Endothelial cell of umbilical vein (primary cell): Measurements from ENCODE around the gene TNPO3. TPM values are rescaled to one million over a fixed set of nuclear protein-coding genes. Genes with fewer than 3 reads are reported as not detected.

Source experiments
- BruUV-seq: library from RNA; stranded (reverse); fragments of 400-500 nt; replicated peaks from 2 replicates; lab custom pipeline; 2021; lab: Mats Ljungman, UMichigan
- CTCF ChIA-PET: fragments of 300-600, 350-600 bp; sonication (Branson Sonifier 250); formaldehyde crosslinking; loops from one replicate; lab custom pipeline; 2021; ENCODE audit warnings: antibody characterized with exemption, inconsistent platforms; lab: Charles Lee
- POLR2A ChIA-PET: fragments of 300-600, 350-600 bp; sonication (Branson Sonifier 250); formaldehyde crosslinking; loops from one replicate; lab custom pipeline; 2021; ENCODE audit warnings: antibody characterized with exemption, inconsistent platforms; lab: Charles Lee
- DNase-seq: peaks from one replicate; pipeline ENCODE4 v3.0.0-alpha.2; 2011; ENCODE audit warnings: low read depth, low spot score
- FAIRE-seq: peaks from 2 replicates; lab custom pipeline; 2011; peaks lifted over from hg19 to GRCh38; lab: Jason Lieb, UNC
- H2AFZ ChIP-seq: 2 replicates; pipeline ENCODE4 v1.6.0; 2012; ENCODE audit warnings: low read depth, low read length, control low read depth, inconsistent platforms
- H3K27ac ChIP-seq: 2 replicates; pipeline ENCODE4 v1.5.1; 2011; ENCODE audit warnings: low read depth, mild to moderate bottlenecking, control low read depth, low read length, moderate library complexity; ENCODE audit not compliant: insufficient read depth
- H3K27me3 ChIP-seq, 2 experiments: 2 replicates each; pipeline versions ENCODE4 v1.6.0 to v1.6.1; 2011; ENCODE audit warnings: low read length in 2 of 2, mixed read lengths in 1 of 2; ENCODE audit not compliant: control insufficient read depth in 2 of 2, insufficient read depth in 2 of 2
- H3K36me3 ChIP-seq, 2 experiments: 2 replicates in 1 of 2; 3 replicates in 1 of 2; pipeline ENCODE4 v1.5.1; 2011; ENCODE audit warnings: low read length in 2 of 2, mild to moderate bottlenecking in 1 of 2, moderate library complexity in 1 of 2; ENCODE audit not compliant: control insufficient read depth in 2 of 2, insufficient read depth in 2 of 2; ENCODE audit errors: extremely low read depth in 1 of 2
- H3K4me1 ChIP-seq: 3 replicates; pipeline ENCODE4 v1.5.1; 2011; ENCODE audit warnings: mild to moderate bottlenecking, low read length; ENCODE audit not compliant: control insufficient read depth, insufficient read depth; ENCODE audit errors: extremely low read depth
- H3K4me2 ChIP-seq: 2 replicates; pipeline ENCODE4 v1.6.1; 2011; ENCODE audit warnings: low read length, control low read depth, mixed read lengths; ENCODE audit not compliant: insufficient read depth
- H3K4me3 ChIP-seq, 3 experiments: fragments of 200-600 bp in 1 of 3; sonication (generic), shearing (Covaris generic) in 1 of 3; replicated peaks in 1 of 3; 2 replicates each; pipeline ENCODE4 v1.5.1; 2011 to 2016; ENCODE audit warnings: control low read depth in 3 of 3, low read length in 3 of 3, mild to moderate bottlenecking in 2 of 3, inconsistent platforms in 1 of 3, low read depth in 1 of 3, moderate library complexity in 1 of 3; ENCODE audit not compliant: insufficient read depth in 1 of 3
- H3K79me2 ChIP-seq: 2 replicates; pipeline ENCODE4 v1.6.0; 2012; ENCODE audit warnings: low read length, inconsistent platforms; ENCODE audit not compliant: control insufficient read depth, insufficient read depth
- H3K9ac ChIP-seq: replicated peaks from 2 replicates; pipeline ENCODE3; 2011; ENCODE audit warnings: low read length, control low read depth; ENCODE audit not compliant: insufficient read depth; ENCODE audit errors: extremely low read depth
- H3K9me1 ChIP-seq: replicated peaks from 3 replicates; pipeline ENCODE4 v1.6.0; 2011; ENCODE audit warnings: mild to moderate bottlenecking, low read length; ENCODE audit not compliant: control insufficient read depth, insufficient read depth; ENCODE audit errors: extremely low read depth
- H3K9me3 ChIP-seq: replicated peaks from 2 replicates; pipeline ENCODE4 v1.5.1; 2012; ENCODE audit warnings: low read length, inconsistent platforms; ENCODE audit not compliant: control insufficient read depth, insufficient read depth
- H4K20me1 ChIP-seq: replicated peaks from 2 replicates; pipeline ENCODE3; 2011; ENCODE audit warnings: mild to moderate bottlenecking, low read length; ENCODE audit not compliant: control insufficient read depth, insufficient read depth; ENCODE audit errors: extremely low read depth
- CTCF ChIP-seq, 2 donors: IDR thresholded peaks; 1 replicate in 1 of 2; 2 replicates in 1 of 2; pipeline ENCODE4 v1.5.1; 2011; ENCODE audit warnings: low read length in 2 of 2, mild to moderate bottlenecking in 2 of 2, moderate library complexity in 2 of 2, control low read depth in 1 of 2, inconsistent platforms in 1 of 2, low read depth in 1 of 2; ENCODE audit not compliant: insufficient read depth in 1 of 2; ENCODE audit errors: extremely low read depth in 1 of 2
- EZH2 ChIP-seq: IDR thresholded peaks from 2 replicates; pipeline ENCODE4 v1.6.1; 2012; ENCODE audit warnings: borderline replicate concordance, low read depth, mild to moderate bottlenecking, moderate library complexity, low read length, inconsistent platforms; ENCODE audit not compliant: severe bottlenecking
- FOS ChIP-seq: IDR thresholded peaks from 2 replicates; pipeline ENCODE4 v1.6.1; 2011; ENCODE audit warnings: mild to moderate bottlenecking, low read length, moderate library complexity, borderline replicate concordance; ENCODE audit not compliant: insufficient read depth
- GATA2 ChIP-seq: IDR thresholded peaks from 2 replicates; pipeline ENCODE4 v1.7.0; 2011; ENCODE audit warnings: low read depth, mild to moderate bottlenecking, moderate library complexity, mixed read lengths, low read length; ENCODE audit not compliant: insufficient read length, insufficient read depth
- JUN ChIP-seq: IDR thresholded peaks from 2 replicates; pipeline ENCODE4 v1.6.1; 2011; ENCODE audit warnings: borderline replicate concordance, low read depth; ENCODE audit not compliant: insufficient read length, insufficient read depth
- MAX ChIP-seq: IDR thresholded peaks from 2 replicates; pipeline ENCODE4 v1.6.1; 2011; ENCODE audit not compliant: insufficient read depth, insufficient read length
- MYC ChIP-seq: IDR thresholded peaks from one replicate; pipeline ENCODE4 v1.6.1; 2011; ENCODE audit warnings: mild to moderate bottlenecking, low read depth, low read length
- POLR2A ChIP-seq: IDR thresholded peaks from 2 replicates; pipeline ENCODE4 v1.6.1; 2012; ENCODE audit warnings: low read depth, mild to moderate bottlenecking, control low read depth, low read length
- POLR2AphosphoS5 ChIP-seq: IDR thresholded peaks from 2 replicates; pipeline ENCODE4 v1.6.1; 2012; ENCODE audit warnings: low read depth, mild to moderate bottlenecking, control low read depth, low read length, moderate library complexity; ENCODE audit not compliant: insufficient read depth
- dilution Hi-C: fragments of 300-500 bp; cut with MboI; formaldehyde crosslinking; loops from one replicate; pipeline ENCODE4 v1.15.0; 2019; ENCODE audit warnings: low sequenced_read_pairs; ENCODE audit not compliant: extremely low pct_ligation_motif_present
- intact Hi-C: fragments of 100-400 bp; cut with micrococcal nuclease; formaldehyde crosslinking; loops from one replicate; pipeline ENCODE4 v1.10.0; 2022
- polyA plus RNA-seq, 4 experiments: library from polyadenylated mRNA; depleted of rRNA in 3 of 4; stranded (reverse) in 3 of 4; unstranded in 1 of 4; fragments of >200 nt; gene quantifications; 2 replicates each; pipeline versions ENCODE4 v1.2.1 to v1.2.3, GENCODE V29; 2011 to 2012; ENCODE audit warnings: missing spikeins in 1 of 4
- total RNA-seq: library from RNA; stranded (reverse); gene quantifications from 2 replicates; pipeline ENCODE4 v1.2.3, GENCODE V29; 2021

TNPO3 gene
- total and polyA plus RNA-seq, 2 donors (not counting 3 experiments of a cell fraction or from before 2014, with no cell fraction given) = 29.0 to 46.9 TPM

- Histone ChIP-seq H3K9me3 (no peaks in the 10 kb centered on the region), H3K79me2 (no peaks in the 10 kb centered on the region), H3K27me3 (no peaks in the 10 kb centered on the region), H3K36me3 (peaks cover 4 to 23% of the 10 kb centered on the region in 2 experiments), H2AFZ (no peak overlapping the region), H4K20me1 (no peaks in the 10 kb centered on the region), H3K4me2 (no peak overlapping the region), H3K4me1 (no peaks in the 10 kb centered on the region), H3K27ac (no peak overlapping the region), H3K9ac (no peak overlapping the region), H3K4me3 (no peak overlapping the region), H3K9me1 (no peaks in the 10 kb centered on the region)
- CTCF ChIA-PET = no interaction called here
- DNase-seq (no peak), FAIRE-seq (peak; percentile 54)
- intact Hi-C loops = no loop called here
- POLR2A ChIA-PET = no interaction called here
- dilution Hi-C loops = no loop called here
- no peak for TF ChIP-seq GATA2
- no peak for TF ChIP-seq POLR2A
- TF ChIP-seq FOS = no peak
- TF ChIP-seq MYC = no peak
- TF ChIP-seq EZH2 = no peak
- no peak for TF ChIP-seq MAX
- TF ChIP-seq CTCF (IDR thresholded peaks at IDR 0.05; ENCODE audit: extremely low read depth in 1 of 2, insufficient read depth in 1 of 2, low read depth in 1 of 2, low read length in 2 of 2) = no peak
- no peak for TF ChIP-seq POLR2AphosphoS5
- TF ChIP-seq JUN = no peak
- BruUV-seq = TSS peak; percentile 66
Measured at GRCh38 chr7:128954830-128955802, 99.8 kb downstream of the TNPO3 start.
